K562 (cell line): ENCODE measurements around the gene PAX2.

Source experiments
- CHD2 ChIP-seq: IDR thresholded peaks from 2 replicates; pipeline ENCODE4 v1.6.1; 2011; ENCODE audit warnings: low read depth, low read length
- CTCF ChIP-seq, 3 experiments: IDR thresholded peaks in 2 of 3; conservative IDR thresholded peaks in 1 of 3; 2 replicates each; pipeline ENCODE4 v1.5.1; 2011 to 2012; ENCODE audit warnings: low read length in 3 of 3, mild to moderate bottlenecking in 3 of 3, control low read depth in 2 of 3, improper control_type of control experiment in 1 of 3, inconsistent platforms in 1 of 3, low read depth in 1 of 3, mixed read lengths in 1 of 3, moderate library complexity in 1 of 3; ENCODE audit not compliant: insufficient read depth in 2 of 3
- EP300 ChIP-seq: IDR thresholded peaks from 2 replicates; pipeline ENCODE4 v1.6.1; 2012; ENCODE audit warnings: low read length, improper control_type of control experiment
- HDGF ChIP-seq: fragments of 450-650 bp; IDR thresholded peaks from 2 replicates; pipeline ENCODE4 v1.6.1; 2016
- MAFF ChIP-seq: IDR thresholded peaks from 2 replicates; pipeline ENCODE4 v1.6.1; 2012; ENCODE audit warnings: low read length, improper control_type of control experiment
- MAX ChIP-seq: sonication (generic); formaldehyde crosslinking; IDR thresholded peaks from 2 replicates; pipeline ENCODE4 v1.9.0; 2022; ENCODE audit warnings: mild to moderate bottlenecking, missing genetic modification reagents
- PATZ1 ChIP-seq: fragments of 250-450 bp; sonication (Bioruptor Pico); IDR thresholded peaks from 2 replicates; pipeline ENCODE4 v1.5.0; 2020; ENCODE audit warnings: mild to moderate bottlenecking, borderline replicate concordance
- POLR2AphosphoS5 ChIP-seq: IDR thresholded peaks from 2 replicates; pipeline ENCODE4 v1.6.1; 2011; ENCODE audit warnings: mild to moderate bottlenecking, low read depth, low read length, moderate library complexity; ENCODE audit not compliant: control insufficient read depth, insufficient read depth
- RBM25 ChIP-seq: fragments of 200-400 bp; formaldehyde crosslinking; IDR thresholded peaks from 2 replicates; pipeline ENCODE4 v1.6.1; 2018; ENCODE audit warnings: low read length, low read depth, moderate library complexity; ENCODE audit not compliant: severe bottlenecking
- ZFP1 ChIP-seq: fragments of 450-650 bp; formaldehyde crosslinking; IDR thresholded peaks from 2 replicates; pipeline ENCODE4 v1.4.0; 2020; ENCODE audit warnings: mild to moderate bottlenecking, mixed read lengths
- ZNF707 ChIP-seq: fragments of 250-450 bp; sonication (Bioruptor Pico); conservative IDR thresholded peaks from 2 replicates; pipeline ENCODE4 v1.8.0; 2022; ENCODE audit warnings: inconsistent platforms, mild to moderate bottlenecking, moderate library complexity

GRCh38 chr10:100774876-100775275 lies 29.5 kb downstream of the PAX2 start:
- TF ChIP-seq ZNF707 (CRISPR knock-in tag), result no peak
- TF ChIP-seq ZFP1 (CRISPR knock-in tag), result no peak
- TF ChIP-seq CHD2, result no peak
- TF ChIP-seq PATZ1 (CRISPR knock-in tag), result no peak
- TF ChIP-seq EP300, result no peak
- TF ChIP-seq HDGF, result no peak
- no peak for TF ChIP-seq MAX (CRISPR knock-in tag)
- no peak for TF ChIP-seq POLR2AphosphoS5
- TF ChIP-seq CTCF (IDR thresholded peaks at IDR 0.05 in 2 of 3, conservative IDR thresholded peaks at IDR 0.05 in 1 of 3; ENCODE audit: insufficient read depth in 2 of 3, low read depth in 1 of 3, low read length in 3 of 3), result no peak
- TF ChIP-seq MAFF, result no peak
- TF ChIP-seq RBM25, result no peak
